ENCODE measurements around the gene IGFBP5.

Gene IGFBP5

GRCh38 chr2:216636551-216637450 is 58.5 kb downstream of the IGFBP5 start:
- peak; percentile 86 for DNase-seq

GRCh38 chr2:216635701-216636550 is 59.4 kb downstream of the IGFBP5 start:
- DNase-seq = no peak

GRCh38 chr2:216635171-216635570 is 60.2 kb downstream of the IGFBP5 start:
- no peak for DNase-seq

GRCh38 chr2:216634370-216635148 is 60.8 kb downstream of the IGFBP5 start:
- peak; percentile 34 for DNase-seq

GRCh38 chr2:216633616-216634369 is 61.6 kb downstream of the IGFBP5 start:
- DNase-seq = no peak

- peak; percentile 59 for DNase-seq
Observed at GRCh38 chr2:216632952-216633615, 62.3 kb downstream of the IGFBP5 start, which contains the start of gene IGFBP2. IGFBP2 (plus strand) TSS chr2:216633420; CDS start chr2:216633524, 104 bp downstream.

GRCh38 chr2:216632346-216632951 is 62.9 kb downstream of the IGFBP5 start:
- no peak for DNase-seq

- no peak for DNase-seq
Observed at GRCh38 chr2:216629784-216630183, 65.6 kb downstream of the IGFBP5 start.

GRCh38 chr2:216626875-216627245 is 68.5 kb downstream of the IGFBP5 start:
- DNase-seq = no peak

- DNase-seq = no peak
Observed at GRCh38 chr2:216626168-216626874, 69.0 kb downstream of the IGFBP5 start.

GRCh38 chr2:216624251-216624650 is 71.1 kb downstream of the IGFBP5 start:
- DNase-seq = no peak

GRCh38 chr2:216622526-216622925 is 72.8 kb downstream of the IGFBP5 start:
- peak; percentile 27 for DNase-seq

Data from MV-4-11 (cell line).